GM12891 (cell line): Measurements from ENCODE around the gene LMO4.

ENCODE experiments used
- POLR2A ChIP-seq: IDR thresholded peaks from 2 replicates; pipeline ENCODE4 v1.6.1; 2011; ENCODE audit warnings: low read depth, low read length, control low read depth
- POLR2AphosphoS5 ChIP-seq: IDR thresholded peaks from 2 replicates; pipeline ENCODE4 v1.6.1; 2011; ENCODE audit warnings: low read depth, low read length, control low read depth
- POU2F2 ChIP-seq: IDR thresholded peaks from 2 replicates; pipeline ENCODE4 v1.6.1; 2011; ENCODE audit warnings: low read depth, mild to moderate bottlenecking, control low read depth, low read length, moderate library complexity

DNA sequence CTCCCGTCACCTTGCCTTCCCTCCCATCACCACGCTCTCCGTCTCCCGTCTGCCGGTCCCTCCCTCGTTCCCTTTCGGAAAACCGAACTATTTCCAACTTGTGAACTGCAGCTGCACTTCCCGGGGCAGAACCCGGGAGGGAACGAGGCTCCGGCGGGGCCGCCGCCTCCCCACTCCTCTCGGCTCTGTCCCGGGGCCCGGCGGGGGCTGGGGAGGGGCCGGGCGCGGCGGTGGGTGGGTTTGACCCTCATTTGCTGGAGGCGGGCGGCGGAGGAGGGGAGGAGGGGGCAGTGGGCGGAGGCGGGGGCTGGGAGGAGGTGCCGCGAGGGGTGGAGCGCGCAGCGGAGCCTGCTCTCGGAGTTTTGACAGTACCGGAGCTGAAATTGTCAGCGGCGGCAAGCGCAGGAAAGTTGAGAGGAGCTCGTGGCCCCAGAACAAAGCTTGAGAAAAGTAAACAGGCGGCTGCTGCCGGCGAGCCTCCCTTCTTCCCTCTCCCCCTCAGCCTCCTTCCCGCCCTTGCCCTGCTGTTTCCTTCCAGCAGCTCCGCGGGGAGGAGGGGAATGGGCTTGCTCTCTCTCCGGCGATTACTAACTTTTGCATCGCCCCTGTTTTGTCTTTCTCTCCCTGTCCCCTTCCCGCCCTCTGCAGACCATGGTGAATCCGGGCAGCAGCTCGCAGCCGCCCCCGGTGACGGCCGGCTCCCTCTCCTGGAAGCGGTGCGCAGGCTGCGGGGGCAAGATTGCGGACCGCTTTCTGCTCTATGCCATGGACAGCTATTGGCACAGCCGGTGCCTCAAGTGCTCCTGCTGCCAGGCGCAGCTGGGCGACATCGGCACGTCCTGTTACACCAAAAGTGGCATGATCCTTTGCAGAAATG lies 2.9 kb downstream of the LMO4 start:
- TF ChIP-seq POLR2AphosphoS5 (no peak), POU2F2 (no peak), POLR2A (no peak)
